ENCODE results near the gene PTPRM.
A peak's percentile ranks its signal among the peaks of the same experiment; 100 is the strongest.

The PTPRM gene

DNA sequence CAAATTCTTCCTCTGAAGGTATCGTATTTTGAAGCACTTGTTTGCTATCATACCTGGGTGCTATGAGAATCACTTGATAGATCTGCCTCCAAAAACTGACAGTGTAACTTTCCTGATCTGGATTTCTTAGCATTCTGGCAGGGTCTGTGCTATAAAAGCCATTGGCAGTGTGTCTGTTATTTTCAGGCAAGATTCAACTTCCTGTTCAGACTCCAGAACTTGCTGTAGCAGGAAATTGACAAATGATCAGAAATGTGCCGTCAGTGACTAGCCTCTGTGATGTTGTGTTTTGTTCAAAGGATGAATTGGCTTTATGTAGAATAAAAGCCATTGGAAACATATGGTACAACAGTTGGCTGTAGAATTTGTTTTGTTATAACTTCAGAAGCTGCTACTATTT is 273.3 kb downstream of the PTPRM start:
- DNase-seq: no peak
- intact Hi-C loops (cut with DNase I): no loop called here

DNA sequence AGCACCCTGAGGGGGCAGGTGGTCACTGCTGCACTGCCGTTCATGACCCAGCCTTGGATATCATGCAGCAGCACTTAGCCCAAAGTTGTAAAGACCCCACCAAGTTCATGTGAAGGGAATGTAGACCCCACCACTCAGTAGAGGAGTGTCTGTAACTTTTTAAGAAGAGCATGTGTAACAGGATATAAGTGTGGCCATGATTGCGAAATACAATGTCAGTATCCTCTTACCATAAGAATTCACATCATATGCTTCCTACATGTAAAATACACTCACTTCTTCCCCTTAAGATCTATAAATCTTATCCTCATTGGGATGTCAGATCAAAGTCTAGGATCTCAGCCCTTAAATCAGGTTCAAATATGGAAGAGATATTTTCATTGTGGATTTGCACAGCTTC is 276.9 kb downstream of the PTPRM start:
- peak in 1 of 10 donors; percentile 33 for DNase-seq
- intact Hi-C loops (cut with DNase I): no loop called here

DNA sequence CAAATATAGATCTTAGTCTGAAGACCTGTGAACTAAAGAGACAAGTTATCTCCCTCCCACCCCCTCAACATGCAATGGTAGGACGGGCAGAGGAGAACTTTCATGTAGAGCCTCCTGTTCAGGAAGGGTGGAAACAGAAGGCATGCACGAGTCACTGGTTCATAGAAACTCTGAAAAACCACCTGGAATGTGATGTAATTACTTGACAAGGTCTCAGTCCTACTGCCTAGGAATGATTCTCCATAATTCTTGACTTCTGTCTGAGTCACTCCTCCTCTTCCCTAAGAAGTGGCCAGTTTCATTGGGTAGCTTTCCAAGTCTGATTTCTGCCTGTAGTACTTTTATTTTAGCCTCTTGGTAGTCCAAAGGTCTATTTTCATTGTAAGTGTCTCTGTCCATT is 277.3 kb downstream of the PTPRM start:
- intact Hi-C loops (cut with DNase I): no loop called here
- no peak for DNase-seq

DNA sequence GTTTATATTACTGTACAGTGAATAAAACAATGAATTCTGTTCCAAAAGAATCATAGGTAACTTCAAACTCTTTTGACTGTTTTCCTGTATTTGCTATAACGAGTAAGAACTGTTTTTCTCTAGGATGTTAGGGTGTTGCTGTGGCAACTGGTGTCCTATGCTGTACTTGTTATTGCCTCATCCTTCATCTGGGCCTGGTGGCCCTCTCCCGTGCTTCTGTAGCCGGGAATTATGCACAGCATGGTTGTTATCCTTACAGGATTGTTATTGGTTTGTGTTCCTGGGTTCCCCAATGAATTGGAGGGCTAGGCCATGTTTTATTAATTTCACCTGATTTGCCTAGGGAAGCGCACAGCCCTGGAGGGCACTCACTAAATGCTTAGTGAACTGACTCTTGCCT is 279.2 kb downstream of the PTPRM start:
- intact Hi-C loops (cut with DNase I): no loop called here
- DNase-seq: no peak

DNA sequence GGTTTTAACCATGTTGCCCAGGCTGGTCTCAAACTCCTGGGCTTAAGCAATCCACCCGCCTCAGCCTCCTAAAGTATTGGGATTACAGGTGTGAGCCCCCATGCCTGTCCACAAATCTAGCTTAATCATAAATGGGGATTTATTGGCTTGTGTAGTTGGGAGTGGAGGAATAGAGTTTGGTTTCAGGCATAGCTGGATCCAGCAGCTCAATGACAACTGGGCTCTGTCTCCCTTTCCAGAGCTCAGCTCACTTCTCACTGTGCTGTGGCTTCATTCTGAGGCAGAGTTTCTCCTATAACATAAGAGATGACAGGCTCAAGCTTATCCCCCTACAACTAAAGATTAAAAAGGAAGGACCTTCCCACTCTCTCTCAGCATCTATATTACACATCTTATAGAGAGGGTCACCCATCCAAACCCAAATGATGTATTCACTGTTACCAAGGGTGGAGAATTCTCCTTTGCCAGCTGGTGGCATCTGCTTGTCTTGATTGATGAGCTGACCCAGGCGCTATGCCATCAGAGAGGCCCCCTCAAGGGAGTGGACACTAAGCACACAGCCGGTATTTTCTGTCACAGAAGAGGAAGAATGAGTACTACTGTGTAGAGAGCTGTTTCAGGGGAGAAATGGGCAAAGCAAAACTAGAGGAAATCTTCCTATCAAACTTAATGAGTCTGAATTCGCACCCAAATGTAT is 280.4 kb downstream of the PTPRM start:
- intact Hi-C loops (cut with DNase I): no loop called here

DNA sequence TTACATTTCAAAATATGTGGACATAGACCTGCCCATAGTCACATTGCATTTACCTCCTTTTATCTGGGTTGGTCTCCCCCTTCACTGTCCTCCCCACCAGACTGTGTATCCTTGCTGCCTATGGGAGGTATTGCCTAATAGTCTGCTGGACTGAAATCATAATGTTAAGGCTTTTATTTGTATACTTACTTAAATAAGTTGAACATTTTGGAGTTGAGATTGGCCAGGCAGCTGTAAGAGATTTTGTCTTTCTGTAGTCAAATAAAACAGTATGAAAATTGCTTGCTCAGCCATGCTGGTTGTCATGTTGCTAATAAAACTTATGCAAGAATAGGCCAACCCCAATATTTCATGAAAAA is 280.9 kb downstream of the PTPRM start:
- intact Hi-C loops (cut with DNase I): no loop called here
- DNase-seq: no peak

More for the DNA sequence above, 280.4 kb downstream of the PTPRM start:
- DNase-seq: no peak

DNA sequence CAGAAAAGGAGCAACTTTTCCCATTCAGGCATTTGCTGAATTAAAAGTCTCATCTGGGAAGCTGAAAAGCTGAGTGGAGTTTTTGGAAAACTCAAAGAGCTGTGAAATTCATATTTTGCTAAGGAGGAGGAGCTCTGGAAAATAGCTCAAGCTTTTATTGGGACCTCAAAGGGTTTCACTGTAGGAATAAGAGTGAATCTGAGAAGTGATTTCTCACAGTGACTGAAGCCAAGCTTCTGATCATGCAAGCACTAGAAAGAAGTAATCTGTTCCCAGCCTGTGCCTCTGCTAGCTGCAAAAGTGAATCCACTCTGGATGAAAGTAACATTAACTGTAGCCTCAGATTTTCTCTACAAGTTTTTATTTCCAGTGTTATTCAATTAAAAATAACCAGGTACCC is 283.3 kb downstream of the PTPRM start:
- intact Hi-C loops (cut with DNase I): no loop called here
- no peak for DNase-seq

DNA sequence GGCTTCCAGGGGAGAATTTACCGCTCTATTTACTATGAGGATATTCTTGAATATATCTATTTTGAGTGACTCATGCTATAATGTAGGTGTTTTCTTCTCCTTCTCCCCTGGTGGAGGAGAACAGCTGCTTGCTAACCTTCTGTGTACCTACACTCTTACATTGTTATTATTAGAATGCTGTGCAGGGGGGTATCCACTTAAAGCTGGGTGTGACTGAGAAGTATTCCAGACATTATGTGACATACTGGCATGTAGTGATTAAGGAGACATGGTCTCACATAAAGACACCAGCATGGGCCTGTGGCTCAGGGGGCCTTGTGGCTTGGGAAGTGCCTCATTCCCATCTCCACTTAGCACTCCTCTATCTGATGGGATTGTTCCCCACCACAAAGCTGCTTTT is 287.9 kb downstream of the PTPRM start:
- intact Hi-C loops (cut with DNase I): no loop called here
- DNase-seq: no peak

DNA sequence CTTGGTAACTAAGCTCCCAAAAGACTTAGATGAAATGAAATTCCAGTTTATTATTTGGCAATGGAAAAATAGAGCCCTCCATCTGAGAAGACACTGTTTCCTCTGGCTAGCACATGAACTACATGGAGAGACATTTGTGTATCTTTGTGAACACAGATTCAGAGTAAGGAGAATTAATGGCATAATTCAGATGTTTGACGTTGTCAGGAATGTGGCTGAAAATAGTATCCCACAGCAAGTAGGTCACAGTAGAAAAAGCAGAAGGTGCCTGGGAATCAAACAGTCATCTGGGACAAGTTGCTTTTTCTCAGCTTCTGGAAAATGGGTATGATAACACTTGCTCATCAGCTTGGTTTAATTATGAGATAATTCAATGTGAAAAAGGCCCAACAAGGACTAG is 288.6 kb downstream of the PTPRM start:
- intact Hi-C loops (cut with DNase I): no loop called here
- DNase-seq: no peak

DNA sequence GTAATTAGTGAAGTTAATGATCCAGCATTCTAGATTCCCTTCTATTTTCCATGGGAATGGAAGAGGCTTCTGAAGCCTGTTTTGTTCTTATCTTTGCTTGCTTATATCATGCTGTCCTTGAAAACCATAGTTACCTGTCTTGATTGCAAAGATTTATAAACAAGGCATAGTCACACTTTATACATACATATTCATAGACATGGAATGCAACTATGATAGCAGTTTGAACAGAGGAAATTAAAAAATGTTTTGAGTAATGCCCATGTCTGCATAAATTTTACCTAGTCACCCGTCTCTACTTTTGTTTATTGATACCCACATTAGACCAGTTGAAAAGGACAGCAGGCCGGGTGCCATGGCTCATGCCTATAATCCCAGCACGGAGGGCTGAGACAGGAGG is 289.0 kb downstream of the PTPRM start:
- no peak for DNase-seq
- intact Hi-C loops (cut with DNase I): no loop called here

DNA sequence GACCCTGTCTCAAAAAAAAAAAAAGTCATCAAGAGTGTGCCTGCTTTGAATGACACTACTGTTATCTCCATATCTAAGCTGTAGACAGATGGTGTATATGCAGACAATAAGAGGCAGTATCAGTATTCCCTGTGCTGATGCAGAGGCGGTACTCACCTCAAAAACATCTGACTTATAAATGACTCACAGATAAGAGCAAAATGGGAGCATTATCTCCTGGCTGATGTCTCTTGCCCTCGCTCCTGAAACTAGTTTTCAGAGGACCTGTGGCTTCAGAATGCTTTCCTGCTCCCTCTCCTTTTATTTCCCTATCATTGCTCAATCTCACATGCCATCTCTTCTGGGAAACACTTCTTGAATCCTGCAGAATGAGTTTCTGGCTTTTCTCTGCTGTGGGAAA is 289.6 kb downstream of the PTPRM start:
- intact Hi-C loops (cut with DNase I): no loop called here

DNA sequence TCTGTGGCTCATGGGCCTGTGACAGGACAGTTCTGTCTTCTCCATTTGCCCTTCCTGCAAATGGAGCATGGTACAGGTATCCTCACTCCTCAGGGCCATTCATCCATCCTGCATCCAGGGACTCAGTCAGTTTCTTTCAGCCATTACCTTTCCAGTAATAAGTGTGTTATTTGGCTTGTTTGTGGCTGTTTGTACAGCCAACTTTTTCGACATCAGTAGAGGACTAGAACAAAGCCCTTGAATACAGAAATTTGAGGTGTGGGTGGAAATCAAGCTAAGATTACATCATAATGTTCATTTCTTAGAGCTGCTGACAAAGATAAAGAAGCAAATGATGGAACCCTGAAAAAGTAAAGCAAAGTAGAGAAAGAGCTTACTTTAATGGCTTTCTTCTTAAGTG is 290.4 kb downstream of the PTPRM start:
- intact Hi-C loops (cut with DNase I): no loop called here
- no peak for DNase-seq

More for the DNA sequence above, 289.6 kb downstream of the PTPRM start:
- no peak for DNase-seq

DNA sequence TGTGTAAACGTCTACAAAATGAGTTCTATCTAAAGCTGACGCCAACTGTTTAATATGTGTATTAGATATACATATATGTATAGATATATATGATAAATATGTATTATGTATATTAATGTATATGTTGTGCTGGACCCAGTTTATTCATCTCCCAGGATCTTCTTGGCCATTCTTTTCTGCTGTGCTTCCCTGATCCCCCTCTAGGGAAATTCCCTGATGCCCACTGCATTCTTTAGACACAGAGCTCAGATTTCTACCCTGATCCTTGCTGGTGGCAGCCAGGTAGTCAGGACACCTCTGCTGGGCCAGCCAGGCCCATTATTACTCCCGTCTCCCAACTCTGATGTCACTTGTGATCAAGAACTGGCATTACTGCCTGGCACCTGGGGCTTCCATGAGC is 292.0 kb downstream of the PTPRM start:
- DNase-seq: no peak
- intact Hi-C loops (cut with DNase I): no loop called here

DNA sequence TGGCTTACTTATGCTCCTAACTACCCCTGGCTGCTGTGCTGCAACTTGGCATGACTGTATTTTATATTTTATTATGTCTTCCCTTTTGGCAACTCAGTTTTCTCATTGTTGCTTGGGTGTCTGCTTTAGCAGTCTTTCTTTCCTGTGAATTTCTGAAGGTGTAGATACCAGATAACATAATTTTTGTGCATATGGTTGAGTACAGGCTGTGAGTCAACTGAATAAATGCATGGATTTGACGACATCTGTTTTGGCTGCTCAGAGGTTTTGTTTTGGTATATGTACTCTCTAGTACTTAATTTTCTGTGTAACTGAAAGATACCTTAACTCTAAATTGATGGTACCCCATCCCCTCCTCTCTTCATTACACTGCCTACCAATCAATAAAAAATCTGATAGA is 303.1 kb downstream of the PTPRM start:
- intact Hi-C loops (cut with DNase I): no loop called here
- DNase-seq: no peak

DNA sequence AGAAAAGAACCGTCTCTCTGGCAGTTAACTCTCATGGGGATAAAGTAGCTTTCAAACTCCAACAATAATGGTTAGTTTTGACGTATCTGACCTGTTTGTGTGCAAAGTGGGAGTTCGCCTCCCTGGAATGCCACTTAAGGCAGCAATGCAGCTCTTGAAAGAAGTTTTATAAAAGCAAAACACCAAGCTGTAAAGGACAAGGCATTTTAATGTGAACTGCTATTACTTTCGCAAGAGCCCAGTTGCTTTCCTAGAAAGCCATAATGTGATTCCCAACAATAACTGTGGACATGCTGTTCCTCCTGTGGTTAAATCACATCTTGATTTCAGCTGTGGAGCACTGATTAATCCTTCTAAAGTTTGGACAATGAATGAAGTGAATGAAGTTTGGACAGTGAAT is 303.7 kb downstream of the PTPRM start:
- intact Hi-C loops (cut with DNase I): no loop called here

DNA sequence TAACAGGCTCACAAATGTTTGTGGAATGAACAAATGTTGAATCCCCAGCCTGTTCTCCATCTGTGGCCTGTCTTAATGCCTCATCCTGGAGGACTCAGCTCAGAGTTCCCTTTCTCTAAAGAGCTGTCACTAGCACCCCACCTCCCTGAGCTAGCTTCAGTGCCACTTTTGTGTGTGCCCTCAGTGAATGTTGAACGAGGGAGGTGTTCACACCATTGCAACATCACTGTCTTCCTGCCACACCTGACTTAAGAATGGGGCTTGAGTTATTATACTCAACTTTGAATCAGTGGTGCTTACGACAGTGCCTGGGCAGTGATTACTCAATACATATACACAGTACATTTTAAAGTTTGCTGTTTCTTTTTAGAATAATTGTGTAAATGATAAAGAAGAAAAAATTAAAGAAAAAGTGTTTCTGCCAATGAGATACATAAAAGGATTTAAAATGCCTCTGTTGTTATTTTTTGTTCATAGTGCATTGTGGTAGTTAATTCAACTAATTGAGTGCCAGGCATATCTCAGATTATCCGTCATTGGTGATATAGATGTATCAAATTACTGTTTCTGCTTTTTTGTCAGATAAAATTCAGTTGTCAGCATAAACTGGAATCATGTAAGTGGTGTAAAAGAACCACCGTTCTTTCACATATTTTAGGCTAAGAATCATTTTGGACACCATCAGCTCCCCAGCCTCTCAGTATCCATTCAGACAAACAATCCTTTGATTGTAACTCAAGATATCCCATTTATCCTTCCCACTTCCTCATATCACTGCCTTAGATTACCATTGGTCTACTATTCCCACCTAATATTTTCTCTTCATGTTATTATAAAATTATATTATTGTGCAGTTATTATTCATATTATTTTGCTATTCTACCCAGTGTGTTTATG is 304.7 kb downstream of the PTPRM start:
- intact Hi-C loops (cut with DNase I): no loop called here
- no peak for DNase-seq

More for the DNA sequence above, 303.7 kb downstream of the PTPRM start:
- no peak for DNase-seq

DNA sequence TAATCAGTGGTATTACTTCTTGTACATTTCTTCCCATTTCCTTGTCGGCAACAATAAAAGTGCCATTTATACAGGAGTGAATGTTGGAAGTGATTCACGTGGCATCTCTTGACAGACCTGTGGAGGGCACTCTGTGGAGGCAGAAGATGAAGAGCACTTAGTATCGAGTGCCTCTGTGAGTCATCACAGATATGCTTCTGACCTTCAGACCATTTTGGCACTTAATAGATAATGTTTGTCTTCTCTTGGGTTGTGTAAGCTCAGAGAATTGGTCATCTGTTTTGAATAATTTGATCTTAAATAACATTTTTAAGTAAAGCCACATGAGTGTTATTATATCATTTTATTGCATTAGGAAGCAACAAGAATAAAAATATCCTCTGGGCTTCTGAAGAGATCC is 305.5 kb downstream of the PTPRM start:
- intact Hi-C loops (cut with DNase I): no loop called here
- DNase-seq: no peak

DNA sequence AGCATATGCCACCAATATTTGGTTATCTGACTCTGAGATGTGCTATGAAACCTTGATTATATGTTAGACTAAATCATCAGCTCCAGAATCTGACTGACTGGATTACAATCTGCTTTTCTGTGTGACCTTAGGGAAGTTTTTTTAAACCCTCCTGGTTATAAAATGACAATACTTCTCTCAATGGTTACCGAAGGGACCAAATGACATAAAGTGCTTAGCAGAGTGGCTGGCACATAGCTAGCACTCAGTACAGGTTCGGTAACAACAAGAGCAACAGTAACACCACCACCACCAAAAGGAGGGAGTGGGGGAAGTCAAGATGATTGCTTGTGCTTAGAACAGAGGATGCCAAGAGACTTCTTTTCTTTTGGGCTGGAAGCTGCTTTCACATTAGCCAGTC is 306.2 kb downstream of the PTPRM start:
- no peak for DNase-seq
- intact Hi-C loops (cut with DNase I): no loop called here

DNA sequence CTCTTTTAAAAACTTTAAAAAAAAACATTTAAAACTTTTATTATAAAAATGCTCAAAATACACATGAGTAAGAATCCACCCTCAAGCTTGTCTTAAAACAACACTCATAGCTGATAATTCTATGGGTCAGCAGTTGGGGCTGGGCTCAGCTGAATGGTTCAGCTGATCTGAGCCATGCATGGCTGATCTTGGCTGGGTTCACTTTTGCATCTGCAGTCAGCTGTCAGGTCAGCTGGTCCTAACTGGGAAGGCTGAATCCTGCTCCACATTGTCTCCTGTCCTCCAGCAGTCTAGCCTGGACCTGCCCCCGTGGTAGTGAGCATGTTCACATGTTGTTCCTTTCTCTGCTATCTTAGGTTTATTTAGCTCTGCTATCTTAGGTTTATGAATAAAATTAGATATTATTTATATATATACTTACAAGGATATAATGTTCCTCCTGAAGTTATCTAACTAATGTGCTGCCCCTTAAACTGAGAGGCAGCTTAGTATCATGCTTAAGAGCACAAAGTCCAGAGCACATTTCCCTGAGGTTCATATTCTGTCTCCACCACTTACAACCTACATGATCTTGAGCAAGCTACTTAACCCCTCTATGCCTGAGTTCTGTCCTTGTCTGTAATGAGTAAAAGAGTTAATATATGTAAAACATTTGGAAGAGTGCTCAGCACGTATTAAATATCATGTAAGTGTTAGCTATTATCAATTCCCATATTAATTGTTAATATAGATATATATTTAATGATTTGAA is 309.4 kb downstream of the PTPRM start:
- no peak for DNase-seq
- intact Hi-C loops (cut with DNase I): no loop called here

DNA sequence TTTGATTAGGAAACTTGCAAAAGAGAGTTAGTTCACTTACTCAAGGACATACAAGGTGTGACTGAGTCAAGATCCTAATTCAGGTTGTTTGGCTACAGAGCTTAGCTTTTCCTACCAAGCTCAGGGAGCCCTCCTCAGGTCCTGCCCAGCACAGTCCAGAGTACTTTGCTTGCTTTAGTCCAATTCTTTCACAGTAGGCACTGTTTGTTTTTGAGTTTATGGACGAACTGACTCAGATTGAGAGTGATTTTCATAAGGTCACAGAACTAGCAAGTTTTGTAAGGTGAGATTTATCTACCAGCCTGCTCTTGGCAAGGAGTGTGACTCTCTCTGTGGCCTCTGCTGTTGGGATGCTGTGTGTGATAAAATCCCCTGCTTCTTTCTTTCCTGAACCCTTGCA is 310.5 kb downstream of the PTPRM start:
- intact Hi-C loops (cut with DNase I): no loop called here
- DNase-seq: no peak
